GM12874 (cell line): ENCODE data around the gene ZFP64.

Experiments used
- CTCF ChIP-seq: IDR thresholded peaks from 2 replicates; pipeline ENCODE4 v1.5.1; 2011; ENCODE audit warnings: low read depth, mild to moderate bottlenecking, control low read depth, low read length, moderate library complexity; ENCODE audit not compliant: insufficient read depth

ZFP64 gene

GRCh38 chr20:52150440-52151258 lies 40.9 kb downstream of the ZFP64 start:
- TF ChIP-seq CTCF = peak; percentile 67; the same call in 1 of the 2 replicates

GRCh38 chr20:52145587-52145986 lies 46.0 kb downstream of the ZFP64 start:
- TF ChIP-seq CTCF = no peak

- TF ChIP-seq CTCF = no peak
Observed at GRCh38 chr20:52143277-52143676, 48.3 kb downstream of the ZFP64 start.

- TF ChIP-seq CTCF = no peak
Observed at GRCh38 chr20:52142757-52143156, 48.8 kb downstream of the ZFP64 start.

- TF ChIP-seq CTCF = no peak
Observed at GRCh38 chr20:52139986-52140385, 51.6 kb downstream of the ZFP64 start.

GRCh38 chr20:52137850-52138249 lies 53.7 kb downstream of the ZFP64 start:
- no peak for TF ChIP-seq CTCF

- TF ChIP-seq CTCF = no peak
Observed at GRCh38 chr20:52132337-52132736, 59.2 kb downstream of the ZFP64 start.
